ENCODE measurements around the gene CCDC89. TPM values are rescaled to one million over a fixed set of nuclear protein-coding genes. Genes with fewer than 3 reads are reported as not detected.

CCDC89 gene
- total RNA-seq, 1 donor from 2014 or later: 0.62 TPM

DNA sequence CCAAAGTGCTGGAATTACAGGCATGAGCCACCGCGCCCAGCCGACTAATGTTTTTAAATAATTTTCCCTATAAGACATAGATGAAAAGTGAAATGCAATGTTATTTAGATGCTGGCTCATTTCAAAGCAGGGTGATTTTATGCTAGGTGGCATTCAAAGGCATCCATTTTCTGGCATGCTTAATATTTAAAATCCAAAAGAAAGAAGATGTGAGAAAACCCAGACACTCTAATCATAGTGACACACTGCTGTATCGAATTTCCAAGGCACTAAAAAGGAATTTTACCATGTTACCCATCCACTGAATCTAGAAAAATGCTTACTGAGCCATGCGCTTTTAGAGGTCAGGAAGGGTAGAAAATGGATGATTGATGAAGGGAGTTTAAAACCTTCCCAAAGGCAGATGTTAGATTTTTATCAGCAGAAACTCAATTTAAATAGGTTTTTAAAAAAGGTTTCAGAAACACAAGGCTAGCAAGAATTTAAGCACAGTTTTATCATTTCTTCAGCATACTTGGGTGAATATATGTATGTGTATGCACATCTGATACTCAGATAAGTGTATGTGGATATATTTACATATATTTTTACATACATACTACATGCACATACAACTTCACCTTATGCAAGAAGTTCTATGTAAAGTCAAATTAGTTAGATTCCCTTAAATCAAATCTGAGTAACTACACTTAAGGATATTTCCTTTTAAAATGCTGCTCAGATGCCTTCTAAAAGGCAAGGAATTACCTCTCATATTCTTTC lies 24.1 kb upstream of the CCDC89 start:
- DNase-seq (ENCODE audit: low spot score): no peak
- H3K27ac Mint-ChIP-seq: no peak overlapping the region
- intact Hi-C loops (cut with micrococcal nuclease): loop anchor here (2.0 kb wide), 1 partner anchor 35 kb away; no protein-coding TSS in a partner anchor
- H3K4me1 Mint-ChIP-seq (ENCODE audit: low read depth): peaks cover 5% of the 10 kb centered on the region
- no peaks in the 10 kb centered on the region for H3K27me3 Mint-ChIP-seq (ENCODE audit: insufficient read depth)
- H3K9me3 Mint-ChIP-seq: no peaks in the 10 kb centered on the region
- H3K4me3 Mint-ChIP-seq: no peak overlapping the region
- H3K36me3 Mint-ChIP-seq (ENCODE audit: low read depth): peaks cover 36% of the 10 kb centered on the region

DNA sequence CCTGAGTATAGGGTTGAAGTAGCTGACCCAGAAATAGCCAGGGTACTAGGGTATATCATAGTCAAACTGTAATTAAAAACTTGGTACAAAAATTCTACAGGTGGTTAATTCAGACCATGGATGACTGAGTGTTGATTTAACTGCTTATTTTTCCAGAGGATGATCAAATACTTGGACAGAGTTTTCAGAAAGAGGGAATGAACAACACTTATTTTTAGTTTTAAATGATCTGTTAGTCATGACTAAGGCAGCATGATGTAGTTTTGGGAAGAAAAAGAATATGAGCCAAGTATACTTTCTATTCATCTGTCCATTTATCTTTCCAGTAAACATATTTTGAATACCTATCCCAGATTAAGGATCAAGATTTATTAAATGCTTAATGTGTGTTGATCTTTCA lies 19.8 kb upstream of the CCDC89 start:
- intact Hi-C loops (cut with micrococcal nuclease): no loop called here
- Mint-ChIP-seq H3K36me3 (ENCODE audit: low read depth) (peaks cover 44% of the 10 kb centered on the region), H3K27ac (no peak overlapping the region)

DNA sequence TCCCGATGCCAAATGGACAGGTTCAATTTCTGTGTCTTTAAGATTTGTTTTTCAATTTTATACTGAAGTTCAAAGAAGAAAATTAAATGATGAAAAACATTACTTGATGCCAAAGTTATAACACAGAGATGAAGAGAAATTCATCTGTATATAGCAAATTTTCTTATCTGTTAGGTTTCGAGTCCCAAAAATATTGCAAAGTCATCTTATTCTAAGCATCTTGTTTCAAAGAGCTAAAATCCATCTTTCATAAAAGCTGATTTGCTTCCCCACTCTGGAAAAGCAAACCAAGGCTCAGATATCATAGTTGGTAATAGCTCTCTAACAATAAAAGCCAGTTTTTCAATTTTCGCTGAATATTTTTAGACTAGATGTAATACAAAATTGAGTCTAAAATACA lies 19.0 kb upstream of the CCDC89 start:
- H3K27ac Mint-ChIP-seq: no peak overlapping the region
- peaks cover 43% of the 10 kb centered on the region for H3K36me3 Mint-ChIP-seq (ENCODE audit: low read depth)
- H3K4me1 Mint-ChIP-seq (ENCODE audit: low read depth): peaks cover 14% of the 10 kb centered on the region
- H3K27me3 Mint-ChIP-seq (ENCODE audit: insufficient read depth): no peaks in the 10 kb centered on the region
- intact Hi-C loops (cut with micrococcal nuclease): loop anchor here (5.0 kb wide), 1 partner anchor 62 kb away; no protein-coding TSS in a partner anchor
- no peak for DNase-seq (ENCODE audit: low spot score)
- no peak overlapping the region for H3K4me3 Mint-ChIP-seq
- H3K9me3 Mint-ChIP-seq: peaks cover 11% of the 10 kb centered on the region

More for the DNA sequence above, 19.8 kb upstream of the CCDC89 start:
- DNase-seq (ENCODE audit: low spot score): no peak
- Mint-ChIP-seq H3K27me3 (ENCODE audit: insufficient read depth) (no peaks in the 10 kb centered on the region), H3K4me1 (ENCODE audit: low read depth) (peaks cover 6% of the 10 kb centered on the region), H3K9me3 (peaks cover 11% of the 10 kb centered on the region), H3K4me3 (no peak overlapping the region)

DNA sequence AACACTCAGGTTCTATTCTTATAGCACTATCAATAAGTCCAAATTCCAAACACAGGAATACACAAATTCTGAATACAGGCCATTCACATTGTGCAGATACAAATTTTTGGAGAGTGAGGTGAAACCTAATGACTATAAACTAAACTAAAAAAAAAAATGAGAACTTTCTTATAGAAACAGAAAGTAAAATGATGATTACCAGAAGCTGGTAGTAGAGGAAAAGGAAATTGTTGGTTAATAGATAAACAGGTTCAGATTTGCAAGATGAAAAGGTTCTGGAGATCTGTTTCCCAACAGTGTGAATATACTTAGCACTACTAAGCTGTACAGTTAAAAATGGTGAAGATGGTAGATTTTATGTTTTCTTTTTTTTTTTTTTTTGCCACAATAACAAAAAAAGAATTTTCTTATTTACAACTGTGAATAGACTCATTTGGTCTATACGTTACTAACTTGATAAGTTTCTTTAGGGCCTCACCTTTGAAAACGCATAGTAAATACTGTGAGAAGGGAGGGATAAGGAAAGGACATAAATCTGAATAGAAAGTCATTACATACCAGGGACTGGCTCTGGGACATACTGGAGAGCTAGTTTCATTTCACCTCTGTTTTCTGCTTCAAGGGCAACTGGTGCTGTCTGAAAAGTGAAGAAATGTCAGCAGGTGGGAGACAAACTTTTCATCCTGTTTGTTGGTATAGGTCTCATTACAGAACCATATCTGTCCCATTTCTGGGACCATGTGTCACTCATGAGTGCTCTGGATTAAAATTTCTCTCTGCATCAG lies 14.2 kb upstream of the CCDC89 start:
- Mint-ChIP-seq H3K27me3 (ENCODE audit: insufficient read depth) (no peaks in the 10 kb centered on the region), H3K36me3 (ENCODE audit: low read depth) (peaks cover 48% of the 10 kb centered on the region), H3K9me3 (peaks cover 11% of the 10 kb centered on the region), H3K27ac (peak overlapping the region; percentile 78), H3K4me3 (peak overlapping the region; percentile 45), H3K4me1 (ENCODE audit: low read depth) (peaks cover 49% of the 10 kb centered on the region)
- DNase-seq (ENCODE audit: low spot score): no peak
- intact Hi-C loops (cut with micrococcal nuclease): loop anchor here (1.0 to 5.0 kb wide), 5 partner anchors 52 to 247 kb away; partner anchors contain the start of gene TMEM126B

DNA sequence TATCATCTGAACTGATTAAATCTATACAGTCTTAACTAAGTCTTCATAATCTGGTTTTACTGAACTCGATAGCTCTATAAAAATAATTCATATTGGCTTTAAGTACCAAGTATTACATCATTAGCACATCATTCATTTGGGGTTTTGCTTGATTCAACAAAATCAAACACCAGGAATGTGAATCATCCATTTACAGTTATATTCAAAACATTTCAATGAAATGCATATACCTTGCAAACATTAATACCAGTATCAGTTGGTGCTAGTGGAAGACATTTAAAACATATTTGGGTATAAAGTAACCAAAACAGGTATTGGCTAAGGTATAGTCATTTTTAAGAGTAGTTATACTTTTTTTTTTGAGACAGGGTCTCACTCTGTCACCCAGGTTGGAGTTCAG lies 12.2 kb upstream of the CCDC89 start:
- H3K27me3 Mint-ChIP-seq (ENCODE audit: insufficient read depth): no peaks in the 10 kb centered on the region
- intact Hi-C loops (cut with micrococcal nuclease): loop anchor here (5.0 kb wide), 1 partner anchor 249 kb away; no protein-coding TSS in a partner anchor
- H3K4me3 Mint-ChIP-seq: no peak overlapping the region
- peaks cover 55% of the 10 kb centered on the region for H3K4me1 Mint-ChIP-seq (ENCODE audit: low read depth)
- H3K27ac Mint-ChIP-seq: no peak overlapping the region
- H3K36me3 Mint-ChIP-seq (ENCODE audit: low read depth): peaks cover 48% of the 10 kb centered on the region
- peaks cover 5% of the 10 kb centered on the region for H3K9me3 Mint-ChIP-seq
- DNase-seq (ENCODE audit: low spot score): no peak

DNA sequence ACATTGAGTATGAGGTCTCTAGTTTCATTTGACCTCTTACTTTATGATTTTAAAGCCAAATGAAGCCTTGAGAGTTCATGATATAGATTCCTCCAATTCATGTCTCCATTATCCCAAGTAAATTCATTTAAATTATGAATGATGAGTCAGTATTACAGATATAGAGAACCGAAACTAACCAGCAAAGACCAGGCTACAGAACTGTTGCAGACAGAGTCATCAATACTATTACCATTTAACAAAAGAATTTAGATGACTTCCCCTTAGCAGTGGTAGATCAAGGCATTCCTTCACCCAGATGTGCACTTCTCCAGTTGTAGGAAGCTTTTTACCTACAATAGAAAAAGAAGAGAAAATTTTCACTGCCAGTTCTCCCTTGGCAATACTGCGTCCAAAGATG lies 11.8 kb upstream of the CCDC89 start:
- Mint-ChIP-seq H3K27ac (no peak overlapping the region), H3K27me3 (ENCODE audit: insufficient read depth) (no peaks in the 10 kb centered on the region), H3K9me3 (peaks cover 2% of the 10 kb centered on the region), H3K4me3 (no peak overlapping the region), H3K4me1 (ENCODE audit: low read depth) (peaks cover 55% of the 10 kb centered on the region), H3K36me3 (ENCODE audit: low read depth) (peaks cover 48% of the 10 kb centered on the region)
- DNase-seq (ENCODE audit: low spot score): no peak
- intact Hi-C loops (cut with micrococcal nuclease): loop anchor here (5.0 kb wide), 1 partner anchor 250 kb away; no protein-coding TSS in a partner anchor

DNA sequence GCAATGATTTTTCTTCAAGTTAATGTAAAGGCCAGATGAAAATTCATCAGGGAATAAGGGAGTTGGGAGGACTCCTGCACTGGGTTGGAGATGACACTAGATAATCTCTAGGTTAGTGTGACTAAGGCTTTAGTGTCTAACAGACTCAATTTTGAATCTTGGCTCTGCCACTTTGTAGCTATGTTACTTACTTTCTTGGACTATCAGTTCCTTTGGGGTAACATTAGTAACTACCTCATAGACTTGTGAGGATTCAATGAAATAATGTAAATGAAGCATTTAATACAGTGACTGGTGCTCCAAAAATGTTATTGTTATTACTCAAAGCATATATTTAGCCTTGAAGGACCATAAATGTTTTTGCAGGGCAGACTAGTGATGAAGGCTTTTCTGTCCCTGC lies 9.6 kb upstream of the CCDC89 start:
- H3K4me3 Mint-ChIP-seq: no peak overlapping the region
- H3K27me3 Mint-ChIP-seq (ENCODE audit: insufficient read depth): no peaks in the 10 kb centered on the region
- peaks cover 54% of the 10 kb centered on the region for H3K36me3 Mint-ChIP-seq (ENCODE audit: low read depth)
- peaks cover 56% of the 10 kb centered on the region for H3K4me1 Mint-ChIP-seq (ENCODE audit: low read depth)
- no peak overlapping the region for H3K27ac Mint-ChIP-seq
- no peaks in the 10 kb centered on the region for H3K9me3 Mint-ChIP-seq
- no peak for DNase-seq (ENCODE audit: low spot score)
- intact Hi-C loops (cut with micrococcal nuclease): loop anchor here (5.0 kb wide), 1 partner anchor 252 kb away; no protein-coding TSS in a partner anchor

DNA sequence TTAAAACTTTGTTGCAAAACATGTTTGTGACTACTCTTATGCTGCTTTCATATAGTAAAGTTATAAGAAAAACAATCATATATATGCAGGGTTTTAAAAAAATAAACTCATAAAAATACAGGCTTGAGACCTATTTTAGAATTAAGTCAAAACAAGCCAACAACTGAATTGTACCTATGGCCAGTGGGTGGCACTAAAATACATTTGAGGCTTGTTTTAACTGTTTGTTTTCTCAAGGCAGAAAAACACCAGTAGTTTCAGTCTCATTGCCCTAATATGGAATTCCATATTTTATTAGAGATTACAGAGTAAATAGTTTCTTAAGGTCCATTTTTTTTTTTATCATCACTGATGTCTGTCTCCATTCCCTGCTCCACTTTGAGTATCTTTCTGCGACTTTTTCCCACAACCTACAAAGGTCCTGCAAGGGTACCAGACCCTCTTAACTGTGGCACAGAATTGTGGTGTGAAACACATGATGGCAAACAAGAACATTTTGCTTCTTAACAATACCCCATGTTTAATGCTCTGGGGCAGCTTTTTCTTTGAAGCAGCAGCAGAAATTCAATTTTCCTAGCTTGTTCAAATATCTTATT lies 8.5 kb upstream of the CCDC89 start:
- Mint-ChIP-seq H3K36me3 (ENCODE audit: low read depth) (peaks cover 59% of the 10 kb centered on the region), H3K4me1 (ENCODE audit: low read depth) (peaks cover 51% of the 10 kb centered on the region), H3K27ac (no peak overlapping the region), H3K9me3 (no peaks in the 10 kb centered on the region), H3K27me3 (ENCODE audit: insufficient read depth) (peaks cover 4% of the 10 kb centered on the region), H3K4me3 (no peak overlapping the region)
- intact Hi-C loops (cut with micrococcal nuclease): loop anchor here (1.0 kb wide), 3 partner anchors 58 to 160 kb away; no protein-coding TSS in a partner anchor
- no peak for DNase-seq (ENCODE audit: low spot score)

DNA sequence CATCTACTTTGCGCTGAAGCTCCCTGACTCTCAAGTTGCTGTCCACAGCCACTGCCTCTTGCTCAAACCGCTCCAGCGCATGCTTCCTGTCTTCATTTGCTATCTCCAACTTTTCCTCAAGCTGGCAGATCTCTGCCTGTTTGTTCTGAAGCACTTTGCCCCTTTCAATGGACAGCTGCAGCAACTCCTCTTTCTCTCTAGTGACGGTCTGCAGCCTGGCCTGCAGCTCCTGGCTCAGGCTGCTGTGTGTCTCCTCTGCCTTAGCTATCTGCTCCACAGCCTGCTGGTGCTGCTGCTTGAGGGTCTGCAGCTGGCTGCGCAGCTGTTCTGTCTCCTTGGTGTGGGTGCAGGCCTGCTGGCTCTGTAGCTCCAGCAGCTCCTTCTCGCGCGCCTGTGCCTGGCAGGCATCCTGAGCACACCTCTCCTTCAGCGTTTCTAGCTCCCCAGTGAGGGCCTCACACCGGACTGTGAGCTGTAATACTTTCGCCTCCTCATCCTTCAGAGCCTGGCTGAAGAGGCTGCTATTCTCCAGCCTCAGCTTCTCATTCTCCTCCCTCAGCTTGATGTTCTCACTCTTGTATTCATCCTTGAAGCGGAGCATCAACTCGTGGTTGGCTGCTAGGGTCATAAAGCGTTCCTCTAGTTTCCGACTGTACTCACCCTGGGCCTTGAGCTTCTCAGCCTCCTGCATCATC lies 723 bp downstream of the CCDC89 start:
- H3K4me3 Mint-ChIP-seq: no peak overlapping the region
- H3K27ac Mint-ChIP-seq: peak overlapping the region; percentile 18
- no peak for DNase-seq (ENCODE audit: low spot score)
- peaks cover 11% of the 10 kb centered on the region for H3K36me3 Mint-ChIP-seq (ENCODE audit: low read depth)
- peaks cover 1% of the 10 kb centered on the region for H3K27me3 Mint-ChIP-seq (ENCODE audit: insufficient read depth)
- H3K4me1 Mint-ChIP-seq (ENCODE audit: low read depth): peaks cover 19% of the 10 kb centered on the region
- intact Hi-C loops (cut with micrococcal nuclease): no loop called here
- no peaks in the 10 kb centered on the region for H3K9me3 Mint-ChIP-seq

DNA sequence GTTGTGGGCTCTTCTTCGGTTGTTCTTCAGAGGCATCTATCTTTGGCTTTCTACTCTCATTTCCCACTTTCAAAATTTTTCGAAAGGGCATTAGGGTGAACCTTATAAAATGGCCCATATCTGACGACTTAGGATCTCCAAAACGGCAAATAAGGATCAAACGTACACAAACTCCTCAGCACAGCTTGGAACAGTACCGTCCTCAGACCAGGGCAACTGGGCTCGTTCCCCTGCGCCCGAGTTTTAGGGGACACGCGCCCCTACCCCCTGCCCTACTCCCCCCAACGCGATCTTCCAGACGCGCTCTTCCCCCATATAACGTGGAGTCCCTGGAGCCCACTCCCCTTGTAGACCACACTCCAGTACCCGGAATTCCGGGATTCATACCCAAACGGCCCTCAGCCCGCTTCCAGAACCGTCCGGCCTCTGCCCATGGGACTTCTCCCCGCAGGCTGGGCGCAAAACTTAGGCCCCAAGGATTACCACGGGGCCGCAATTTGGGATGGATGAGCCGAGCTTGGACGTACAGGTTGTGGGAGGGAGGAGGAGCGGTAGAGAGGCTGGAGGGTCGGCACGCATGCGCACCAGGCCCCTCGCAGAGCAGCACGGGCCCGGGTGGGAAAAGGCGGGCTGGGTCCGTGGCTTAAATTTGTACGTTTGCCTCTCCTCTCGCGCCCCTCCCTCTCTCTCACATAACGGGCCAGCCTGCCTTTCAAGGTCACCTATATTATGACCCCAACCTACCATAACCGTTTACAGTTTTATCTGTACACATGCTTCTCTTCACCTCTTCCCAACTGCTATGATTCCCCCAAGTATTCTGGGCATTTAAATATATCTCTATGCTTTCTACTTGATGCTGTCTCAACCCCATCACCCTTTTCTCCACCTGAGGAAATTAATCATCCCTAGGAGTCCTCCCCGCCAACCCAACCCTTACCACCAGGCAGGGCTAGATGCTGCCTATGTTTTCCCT lies 3.4 kb downstream of the CCDC89 start:
- intact Hi-C loops (cut with micrococcal nuclease): loop anchor here (1.0 kb wide), 1 partner anchor 17 kb away; the partner anchor contains the start of gene CREBZF
- peaks cover 5% of the 10 kb centered on the region for H3K36me3 Mint-ChIP-seq (ENCODE audit: low read depth)
- H3K4me3 Mint-ChIP-seq: peak overlapping the region; percentile 83
- peak; percentile 35 for DNase-seq (ENCODE audit: low spot score)
- peaks cover 16% of the 10 kb centered on the region for H3K4me1 Mint-ChIP-seq (ENCODE audit: low read depth)
- H3K27me3 Mint-ChIP-seq (ENCODE audit: insufficient read depth): peaks cover 4% of the 10 kb centered on the region
- H3K27ac Mint-ChIP-seq: peak overlapping the region; percentile 78
- H3K9me3 Mint-ChIP-seq: no peaks in the 10 kb centered on the region

DNA sequence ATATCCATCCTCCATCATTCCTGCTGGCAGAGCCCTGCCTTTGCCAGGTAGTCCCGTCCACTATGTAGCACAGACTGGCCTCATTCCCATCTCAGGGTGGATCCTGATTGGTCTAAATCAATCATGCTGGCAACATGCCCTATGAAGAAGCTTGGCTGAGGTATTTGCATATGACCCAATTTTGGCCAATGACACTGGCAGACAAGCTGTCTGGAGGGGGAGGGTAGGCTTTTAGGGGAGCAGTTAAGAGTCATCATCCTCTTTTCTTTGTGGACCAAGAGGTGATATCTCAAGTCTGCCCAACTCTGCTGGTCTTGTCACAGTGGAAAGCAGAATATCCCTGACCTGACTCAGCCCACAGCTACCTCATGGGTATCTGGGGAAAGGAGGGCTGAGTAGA lies 5.1 kb downstream of the CCDC89 start:
- H3K36me3 Mint-ChIP-seq (ENCODE audit: low read depth): peaks cover 5% of the 10 kb centered on the region
- no peak overlapping the region for H3K27ac Mint-ChIP-seq
- peaks cover 4% of the 10 kb centered on the region for H3K27me3 Mint-ChIP-seq (ENCODE audit: insufficient read depth)
- peaks cover 16% of the 10 kb centered on the region for H3K4me1 Mint-ChIP-seq (ENCODE audit: low read depth)
- intact Hi-C loops (cut with micrococcal nuclease): loop anchor here (1.0 kb wide), 1 partner anchor 9 kb away; no protein-coding TSS in a partner anchor
- no peak overlapping the region for H3K4me3 Mint-ChIP-seq
- no peak for DNase-seq (ENCODE audit: low spot score)
- H3K9me3 Mint-ChIP-seq: no peaks in the 10 kb centered on the region

Measured in activated T-helper 1 cell treated with anti-CD3 and anti-CD28 coated beads, Interleukin-12 subunit alpha, Interleukin-12 subunit beta, Interleukin-2, Interleukin-4 antibody, amounts not matched to agents 30 ng/mL and 10 ng/mL and 1 ng/mL, durations not matched to agents 14 hours and 24 hours and 36 hours (primary cell).